SK-N-SH (cell line): Measurements from ENCODE around the gene HAUS1. TPM values are rescaled to one million over a fixed set of nuclear protein-coding genes. Genes with fewer than 3 reads are reported as not detected.
A peak's percentile ranks its signal among the peaks of the same experiment; 100 is the strongest.

Source experiments
- CHD2 ChIP-seq: fragments of 150-350 bp; IDR thresholded peaks from 2 replicates; pipeline ENCODE4 v1.6.1; 2018; ENCODE audit warnings: low read length; ENCODE audit not compliant: partially characterized antibody
- EP300 ChIP-seq, 2 experiments: IDR thresholded peaks; 2 replicates each; pipeline versions ENCODE4 v1.4.0 to v1.6.1; 2012; ENCODE audit warnings: borderline replicate concordance in 1 of 2, low read depth in 1 of 2, low read length in 1 of 2
- EZH2phosphoT487 ChIP-seq: fragments of 200-600 bp; sonication (generic); IDR thresholded peaks from 2 replicates; pipeline ENCODE4 v1.6.1; 2017; ENCODE audit warnings: low read depth, mixed run types, mild to moderate bottlenecking, antibody characterized with exemption, moderate library complexity, borderline replicate concordance
- FOSL2 ChIP-seq: IDR thresholded peaks from 2 replicates; pipeline ENCODE4 v1.4.0; 2012; ENCODE audit warnings: low read depth, mild to moderate bottlenecking, moderate library complexity, borderline replicate concordance
- GATA2 ChIP-seq: sonication (generic); formaldehyde crosslinking; IDR thresholded peaks from 2 replicates; pipeline ENCODE4 v1.5.0; 2020; ENCODE audit warnings: mild to moderate bottlenecking, missing genetic modification reagents
- IRF3 ChIP-seq: fragments of 150-350 bp; IDR thresholded peaks from 2 replicates; pipeline ENCODE4 v1.6.1; 2016; ENCODE audit warnings: mild to moderate bottlenecking, low read depth, low read length
- NFIC ChIP-seq: IDR thresholded peaks from 2 replicates; pipeline ENCODE4 v1.4.0; 2012; ENCODE audit warnings: borderline replicate concordance
- PBX3 ChIP-seq: IDR thresholded peaks from 2 replicates; pipeline ENCODE4; 2012
- POLR2AphosphoS5 ChIP-seq: IDR thresholded peaks from 2 replicates; pipeline ENCODE4 v1.6.1; 2012; ENCODE audit warnings: low read depth, low read length
- RFX5 ChIP-seq: IDR thresholded peaks from 2 replicates; pipeline ENCODE4 v1.6.1; 2012; ENCODE audit warnings: mild to moderate bottlenecking, improper control_type of control experiment, low read length
- SIN3A ChIP-seq: IDR thresholded peaks from 2 replicates; pipeline ENCODE4 v1.6.1; 2012; ENCODE audit warnings: low read depth, mild to moderate bottlenecking, low read length, moderate library complexity, borderline replicate concordance
- TCF12 ChIP-seq: IDR thresholded peaks from 2 replicates; pipeline ENCODE4 v1.4.0; 2012
- TEAD4 ChIP-seq: IDR thresholded peaks from 2 replicates; pipeline ENCODE4 v1.4.0; 2012; ENCODE audit warnings: mild to moderate bottlenecking, borderline replicate concordance; ENCODE audit not compliant: insufficient read depth
- USF2 ChIP-seq: fragments of 150-350 bp; IDR thresholded peaks from 2 replicates; pipeline ENCODE4 v1.6.1; 2017; ENCODE audit warnings: antibody characterized with exemption, low read length, low read depth, borderline replicate concordance
- YY1 ChIP-seq: IDR thresholded peaks from 2 replicates; pipeline ENCODE4 v1.4.0; 2012; ENCODE audit warnings: low read depth, mild to moderate bottlenecking
- ZBTB33 ChIP-seq: IDR thresholded peaks from 2 replicates; pipeline ENCODE4 v1.4.0; 2012; ENCODE audit warnings: low read depth, borderline replicate concordance
- polyA plus RNA-seq, 3 experiments: library from polyadenylated mRNA; depleted of rRNA; stranded (reverse); fragments of >200 nt; gene quantifications; 2 replicates each; pipeline ENCODE4 v1.2.3, GENCODE V29; 2012

The HAUS1 gene
- polyA plus RNA-seq, 1 of the 3 experiments (the other 2 are of a cell fraction), result 55.2 TPM

- TF ChIP-seq PBX3 (no peak), RFX5 (no peak), SIN3A (no peak), GATA2 (CRISPR knock-in tag) (peak; percentile 77), ZBTB33 (no peak), TEAD4 (0 out of 2 replicates have a peak, but pooled peaks have one; percentile 7), EZH2phosphoT487 (no peak), FOSL2 (0 out of 2 replicates have a peak, but pooled peaks have one; percentile 3), NFIC (peak; percentile 18; the same call in 1 of the 2 replicates), YY1 (no peak), EP300 (IDR thresholded peaks at IDR 0.05; ENCODE audit: borderline replicate concordance in 1 of 2, low read depth in 1 of 2, low read length in 1 of 2) (0 out of 4 replicates have a peak, but pooled peaks of 1 of the 2 experiments have one; percentile 1), POLR2AphosphoS5 (no peak), CHD2 (no peak), IRF3 (no peak), USF2 (no peak), TCF12 (0 out of 2 replicates have a peak, but pooled peaks have one; percentile 11)
Observed at GRCh38 chr18:46152808-46153617, 48.8 kb downstream of the HAUS1 start (continued).
